Measurements from ENCODE around the gene PPM1D. TPM values are rescaled to one million over a fixed set of nuclear protein-coding genes. Genes with fewer than 3 reads are reported as not detected.
"Not testable (repeated sequence)": the region's sequence is repeated elsewhere in the genome, so short reads cannot be mapped to it uniquely, and the experiment has no call there.

Gene PPM1D
- total and polyA plus RNA-seq, 5 donors from 2014 or later, result 9.5 to 29.6 (median 12.9) TPM

DNA sequence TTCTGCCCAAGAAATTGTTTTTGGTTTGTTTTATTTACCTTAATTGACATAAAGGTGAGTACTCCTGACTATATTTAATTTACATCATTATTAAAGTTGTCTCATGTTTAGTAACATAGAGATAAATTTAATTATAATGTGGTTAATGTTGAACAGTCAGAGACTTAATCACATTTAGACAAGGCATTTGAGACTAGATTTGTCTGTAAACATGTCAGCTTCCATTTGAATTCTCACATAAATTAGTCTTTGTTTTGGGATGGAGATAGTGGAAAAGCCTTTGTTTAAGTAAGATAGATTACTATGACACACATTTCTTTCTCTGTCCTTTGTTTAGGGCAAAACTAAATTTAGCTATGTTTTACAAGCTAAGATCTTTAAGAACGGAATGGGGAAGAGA is 59.2 kb downstream of the PPM1D start:
- H3K4me1 ChIP-seq (ENCODE audit: control insufficient read depth, insufficient read depth, low read length, poor library complexity, severe bottlenecking), result no peaks in the 10 kb centered on the region
- Mint-ChIP-seq H3K4me1 (peaks cover 0 to 10% (median 6%) of the 10 kb centered on the region in 4 donors), H3K27ac (peak overlapping the region in 2 of 3 donors; percentile 32 to 41), H3K9me3 (no peaks in the 10 kb centered on the region), H3K36me3 (peaks cover 20% of the 10 kb centered on the region), H3K4me3 (no peak overlapping the region), H3K27me3 (no peaks in the 10 kb centered on the region)
- peaks cover 25% of the 10 kb centered on the region for H3K36me3 ChIP-seq (ENCODE audit: control insufficient read depth, insufficient read depth, low read length)
- H3K27ac ChIP-seq (ENCODE audit: insufficient read depth, low read length, poor library complexity, severe bottlenecking), result no peak overlapping the region
- no peak for ATAC-seq (ENCODE audit: low read depth in 2 of 2)
- H3K9me3 ChIP-seq (ENCODE audit: control insufficient read depth in 2 of 2, low read length in 2 of 2), result no peaks in the 10 kb centered on the region
- no peaks in the 10 kb centered on the region for H3K27me3 ChIP-seq (ENCODE audit: control insufficient read depth, insufficient read depth, low read length)
- no peak for DNase-seq
- H3K4me3 ChIP-seq (ENCODE audit: low read depth, low read length), result no peak overlapping the region

DNA sequence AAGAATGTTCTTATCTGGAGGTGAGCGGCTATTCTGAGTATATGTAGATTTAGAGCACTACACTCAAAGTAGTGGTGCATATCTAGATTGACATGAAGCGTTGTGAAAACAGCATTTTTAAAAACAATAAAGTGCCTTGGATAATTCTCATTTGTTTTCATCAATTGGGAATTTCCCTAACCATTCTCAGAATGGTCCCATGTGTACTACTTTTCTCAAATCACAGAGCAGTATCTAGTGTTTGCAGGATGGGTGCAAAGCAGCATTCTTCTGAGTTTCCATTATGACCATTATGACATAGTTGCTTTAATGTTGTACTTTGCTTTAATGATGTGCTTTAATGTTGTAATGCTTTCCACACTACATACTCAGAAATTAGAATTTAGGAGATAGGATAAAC is 61.5 kb downstream of the PPM1D start:
- H3K27ac Mint-ChIP-seq, result no peak overlapping the region
- no peak for DNase-seq
- peaks cover 27% of the 10 kb centered on the region for H3K36me3 Mint-ChIP-seq

DNA sequence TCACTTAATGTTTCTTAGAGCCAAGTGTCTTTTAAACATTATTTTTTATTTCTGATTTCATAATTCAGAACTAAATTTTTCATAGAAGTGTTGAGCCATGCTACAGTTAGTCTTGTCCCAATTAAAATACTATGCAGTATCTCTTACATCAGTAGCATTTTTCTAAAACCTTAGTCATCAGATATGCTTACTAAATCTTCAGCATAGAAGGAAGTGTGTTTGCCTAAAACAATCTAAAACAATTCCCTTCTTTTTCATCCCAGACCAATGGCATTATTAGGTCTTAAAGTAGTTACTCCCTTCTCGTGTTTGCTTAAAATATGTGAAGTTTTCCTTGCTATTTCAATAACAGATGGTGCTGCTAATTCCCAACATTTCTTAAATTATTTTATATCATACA is 64.0 kb downstream of the PPM1D start:
- Histone ChIP-seq H3K27ac (ENCODE audit: insufficient read depth, low read length, poor library complexity, severe bottlenecking) (no peak overlapping the region), H3K27me3 (ENCODE audit: control insufficient read depth, insufficient read depth, low read length) (no peaks in the 10 kb centered on the region), H3K9me3 (ENCODE audit: control insufficient read depth in 2 of 2, low read length in 2 of 2) (no peaks in the 10 kb centered on the region), H3K36me3 (ENCODE audit: control insufficient read depth, insufficient read depth, low read length) (peaks cover 23% of the 10 kb centered on the region), H3K4me3 (ENCODE audit: low read depth, low read length) (no peak overlapping the region), H3K4me1 (ENCODE audit: control insufficient read depth, insufficient read depth, low read length, poor library complexity, severe bottlenecking) (no peaks in the 10 kb centered on the region)
- H3K27me3 Mint-ChIP-seq, result no peaks in the 10 kb centered on the region
- no peak overlapping the region for H3K27ac Mint-ChIP-seq
- DNase-seq, result no peak
- H3K36me3 Mint-ChIP-seq, result peaks cover 22% of the 10 kb centered on the region
- ATAC-seq (ENCODE audit: low read depth in 2 of 2), result no peak
- no peaks in the 10 kb centered on the region for H3K9me3 Mint-ChIP-seq
- no peak overlapping the region for H3K4me3 Mint-ChIP-seq
- H3K4me1 Mint-ChIP-seq, result peaks cover 0 to 6% (median 2%) of the 10 kb centered on the region in 4 donors

More for the DNA sequence above, 61.5 kb downstream of the PPM1D start:
- no peaks in the 10 kb centered on the region for H3K27me3 ChIP-seq (ENCODE audit: control insufficient read depth, insufficient read depth, low read length)
- H3K27ac ChIP-seq (ENCODE audit: insufficient read depth, low read length, poor library complexity, severe bottlenecking), result no peak overlapping the region
- peaks cover 33% of the 10 kb centered on the region for H3K36me3 ChIP-seq (ENCODE audit: control insufficient read depth, insufficient read depth, low read length)
- no peak for ATAC-seq (ENCODE audit: low read depth in 2 of 2)
- H3K27me3 Mint-ChIP-seq, result no peaks in the 10 kb centered on the region
- H3K9me3 Mint-ChIP-seq, result no peaks in the 10 kb centered on the region
- peaks cover 0 to 9% (median 4%) of the 10 kb centered on the region in 4 donors for H3K4me1 Mint-ChIP-seq
- no peak overlapping the region for H3K4me3 ChIP-seq (ENCODE audit: low read depth, low read length)
- no peak overlapping the region for H3K4me3 Mint-ChIP-seq
- H3K4me1 ChIP-seq (ENCODE audit: control insufficient read depth, insufficient read depth, low read length, poor library complexity, severe bottlenecking), result no peaks in the 10 kb centered on the region
- no peaks in the 10 kb centered on the region for H3K9me3 ChIP-seq (ENCODE audit: control insufficient read depth in 2 of 2, low read length in 2 of 2)

DNA sequence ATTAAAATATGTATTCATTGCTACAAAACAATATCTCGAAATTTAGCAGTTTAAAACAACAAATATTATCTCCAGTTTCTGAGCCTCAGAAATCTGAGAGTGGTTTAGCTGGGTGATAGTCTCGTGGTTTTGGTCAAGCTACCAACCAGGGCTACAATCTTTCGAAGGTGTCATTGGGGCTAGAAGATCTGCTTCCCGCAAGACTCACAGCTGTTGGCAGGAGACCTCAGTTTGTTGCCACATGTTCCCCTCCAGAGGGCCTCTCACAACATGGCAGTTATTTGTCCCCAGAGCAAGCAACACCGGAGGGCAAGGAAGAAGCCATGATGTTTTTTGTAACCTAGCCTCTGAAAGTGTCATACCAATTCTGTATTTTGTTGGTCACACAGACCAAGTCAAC is 65.6 kb downstream of the PPM1D start:
- H3K4me3 ChIP-seq (ENCODE audit: low read depth, low read length), result no peak overlapping the region
- H3K36me3 Mint-ChIP-seq, result peaks cover 19% of the 10 kb centered on the region
- H3K27me3 ChIP-seq (ENCODE audit: control insufficient read depth, insufficient read depth, low read length), result no peaks in the 10 kb centered on the region
- H3K4me1 ChIP-seq (ENCODE audit: control insufficient read depth, insufficient read depth, low read length, poor library complexity, severe bottlenecking), result no peaks in the 10 kb centered on the region
- no peak overlapping the region for H3K27ac Mint-ChIP-seq
- no peak for DNase-seq
- H3K36me3 ChIP-seq (ENCODE audit: control insufficient read depth, insufficient read depth, low read length), result peaks cover 21% of the 10 kb centered on the region
- H3K9me3 ChIP-seq (ENCODE audit: control insufficient read depth in 2 of 2, low read length in 2 of 2), result no peaks in the 10 kb centered on the region
- H3K4me1 Mint-ChIP-seq, result peaks cover 0 to 5% (median 2%) of the 10 kb centered on the region in 4 donors
- H3K27ac ChIP-seq (ENCODE audit: insufficient read depth, low read length, poor library complexity, severe bottlenecking), result no peak overlapping the region
- H3K9me3 Mint-ChIP-seq, result no peaks in the 10 kb centered on the region
- H3K4me3 Mint-ChIP-seq, result no peak overlapping the region
- no peaks in the 10 kb centered on the region for H3K27me3 Mint-ChIP-seq
- no peak for ATAC-seq (ENCODE audit: low read depth in 2 of 2)

DNA sequence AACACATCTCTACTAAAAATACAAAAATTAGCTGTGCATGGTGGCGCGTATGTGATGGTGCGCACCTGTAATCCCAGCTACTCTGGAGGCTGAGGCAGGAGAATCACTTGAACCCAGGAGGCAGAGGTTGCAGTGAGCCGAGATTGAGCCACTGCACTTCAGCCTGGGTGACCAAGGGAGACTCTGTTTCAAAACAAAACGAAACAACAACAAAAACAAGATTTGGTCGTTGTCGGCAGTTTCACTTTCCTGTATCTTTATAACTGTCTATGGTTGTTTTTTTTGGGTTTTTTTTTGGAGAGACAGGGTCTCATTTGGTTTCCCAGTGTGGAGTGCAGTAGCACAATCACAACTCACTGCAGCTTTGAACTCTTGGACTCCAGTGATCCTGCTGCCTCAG is 68.7 kb downstream of the PPM1D start:
- H3K9me3 Mint-ChIP-seq; H3K36me3 Mint-ChIP-seq; H3K27me3 ChIP-seq (ENCODE audit: control insufficient read depth, insufficient read depth, low read length); ATAC-seq (ENCODE audit: low read depth in 2 of 2); H3K4me1 ChIP-seq (ENCODE audit: control insufficient read depth, insufficient read depth, low read length, poor library complexity, severe bottlenecking); H3K4me3 Mint-ChIP-seq; H3K4me1 Mint-ChIP-seq; H3K9me3 ChIP-seq (ENCODE audit: control insufficient read depth in 2 of 2, low read length in 2 of 2); H3K27me3 Mint-ChIP-seq; H3K4me3 ChIP-seq (ENCODE audit: low read depth, low read length); H3K27ac ChIP-seq (ENCODE audit: insufficient read depth, low read length, poor library complexity, severe bottlenecking); DNase-seq: not testable (repeated sequence)
- H3K27ac Mint-ChIP-seq, result peak overlapping the region in 1 of 3 donors; percentile 5
- peaks cover 12% of the 10 kb centered on the region for H3K36me3 ChIP-seq (ENCODE audit: control insufficient read depth, insufficient read depth, low read length)

GRCh38 chr17:60671482-60671881 is 71.5 kb downstream of the PPM1D start:
- H3K4me1 Mint-ChIP-seq, result no peaks in the 10 kb centered on the region
- no peaks in the 10 kb centered on the region for H3K27me3 Mint-ChIP-seq
- no peaks in the 10 kb centered on the region for H3K27me3 ChIP-seq (ENCODE audit: control insufficient read depth, insufficient read depth, low read length)
- H3K27ac Mint-ChIP-seq, result no peak overlapping the region
- H3K27ac ChIP-seq (ENCODE audit: insufficient read depth, low read length, poor library complexity, severe bottlenecking), result no peak overlapping the region
- DNase-seq, result no peak
- H3K4me3 Mint-ChIP-seq, result peak overlapping the region in 1 of 4 donors; percentile 32
- no peaks in the 10 kb centered on the region for H3K36me3 Mint-ChIP-seq
- no peaks in the 10 kb centered on the region for H3K4me1 ChIP-seq (ENCODE audit: control insufficient read depth, insufficient read depth, low read length, poor library complexity, severe bottlenecking)
- H3K9me3 Mint-ChIP-seq, result no peaks in the 10 kb centered on the region
- H3K36me3 ChIP-seq (ENCODE audit: control insufficient read depth, insufficient read depth, low read length), result no peaks in the 10 kb centered on the region
- H3K9me3 ChIP-seq (ENCODE audit: control insufficient read depth in 2 of 2, low read length in 2 of 2), result no peaks in the 10 kb centered on the region
- no peak for ATAC-seq (ENCODE audit: low read depth in 2 of 2)
- no peak overlapping the region for H3K4me3 ChIP-seq (ENCODE audit: low read depth, low read length)

DNA sequence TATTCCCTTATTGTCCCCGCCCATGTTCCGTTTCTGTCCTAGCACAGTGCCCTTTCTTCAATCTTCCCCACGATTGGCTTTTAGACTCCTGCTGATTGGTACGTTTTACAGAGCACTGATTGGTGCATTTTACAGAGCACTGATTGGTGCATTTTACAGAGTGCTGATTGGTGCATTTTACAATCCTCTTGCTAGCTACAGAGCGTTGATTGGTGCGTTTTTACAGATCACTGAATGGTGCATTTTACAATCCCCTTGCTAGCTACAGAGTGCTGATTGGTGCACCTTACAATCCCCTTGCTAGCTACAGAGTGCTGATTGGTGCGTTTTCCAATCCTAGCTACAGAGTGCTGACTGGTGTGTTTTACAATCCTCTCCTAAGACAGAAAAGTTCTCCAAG is 74.6 kb downstream of the PPM1D start:
- peaks cover 10 to 20% (median 15%) of the 10 kb centered on the region in 4 donors for H3K4me1 Mint-ChIP-seq

GRCh38 chr17:60675997-60676396 is 76.0 kb downstream of the PPM1D start:
- no peaks in the 10 kb centered on the region for H3K36me3 ChIP-seq (ENCODE audit: control insufficient read depth, insufficient read depth, low read length)
- no peaks in the 10 kb centered on the region for H3K36me3 Mint-ChIP-seq
- no peaks in the 10 kb centered on the region for H3K27me3 ChIP-seq (ENCODE audit: control insufficient read depth, insufficient read depth, low read length)
- ATAC-seq (ENCODE audit: low read depth in 2 of 2) (no peak), DNase-seq (no peak)
- H3K27me3 Mint-ChIP-seq, result no peaks in the 10 kb centered on the region
- no peak overlapping the region for H3K4me3 ChIP-seq (ENCODE audit: low read depth, low read length)
- H3K27ac Mint-ChIP-seq, result peak overlapping the region in 1 of 3 donors; percentile 92
- H3K9me3 Mint-ChIP-seq, result peaks cover 0 to 2% (median 0%) of the 10 kb centered on the region in 7 donors
- H3K4me1 ChIP-seq (ENCODE audit: control insufficient read depth, insufficient read depth, low read length, poor library complexity, severe bottlenecking), result peaks cover 11% of the 10 kb centered on the region
- H3K9me3 ChIP-seq (ENCODE audit: control insufficient read depth in 2 of 2, low read length in 2 of 2), result no peaks in the 10 kb centered on the region
- peaks cover 13 to 20% (median 16%) of the 10 kb centered on the region in 4 donors for H3K4me1 Mint-ChIP-seq
- no peak overlapping the region for H3K27ac ChIP-seq (ENCODE audit: insufficient read depth, low read length, poor library complexity, severe bottlenecking)
- H3K4me3 Mint-ChIP-seq, result peak overlapping the region; percentile 11 to 72 (median 28)

More for the DNA sequence above, 74.6 kb downstream of the PPM1D start:
- peak overlapping the region in 1 of 3 donors; percentile 43 for H3K27ac Mint-ChIP-seq
- peak overlapping the region in 2 of 4 donors; percentile 23 to 48 for H3K4me3 Mint-ChIP-seq
- DNase-seq; H3K36me3 ChIP-seq (ENCODE audit: control insufficient read depth, insufficient read depth, low read length); H3K9me3 Mint-ChIP-seq; ATAC-seq (ENCODE audit: low read depth in 2 of 2); H3K36me3 Mint-ChIP-seq; H3K27ac ChIP-seq (ENCODE audit: insufficient read depth, low read length, poor library complexity, severe bottlenecking); H3K4me3 ChIP-seq (ENCODE audit: low read depth, low read length); H3K27me3 ChIP-seq (ENCODE audit: control insufficient read depth, insufficient read depth, low read length); H3K9me3 ChIP-seq (ENCODE audit: control insufficient read depth in 2 of 2, low read length in 2 of 2); H3K27me3 Mint-ChIP-seq: not testable (repeated sequence)
- peaks cover 11% of the 10 kb centered on the region for H3K4me1 ChIP-seq (ENCODE audit: control insufficient read depth, insufficient read depth, low read length, poor library complexity, severe bottlenecking)

Data from CD4-positive, CD25-positive, alpha-beta regulatory T cell (primary cell).